ENCODE results near the gene TCFL5.

GRCh38 chr20:62885046-62885895 is 23.6 kb upstream of the TCFL5 start:
- TF ChIP-seq POLR2A (IDR thresholded peaks at IDR 0.05; ENCODE audit: low read depth): no peak
- TF ChIP-seq, protein P1, sequence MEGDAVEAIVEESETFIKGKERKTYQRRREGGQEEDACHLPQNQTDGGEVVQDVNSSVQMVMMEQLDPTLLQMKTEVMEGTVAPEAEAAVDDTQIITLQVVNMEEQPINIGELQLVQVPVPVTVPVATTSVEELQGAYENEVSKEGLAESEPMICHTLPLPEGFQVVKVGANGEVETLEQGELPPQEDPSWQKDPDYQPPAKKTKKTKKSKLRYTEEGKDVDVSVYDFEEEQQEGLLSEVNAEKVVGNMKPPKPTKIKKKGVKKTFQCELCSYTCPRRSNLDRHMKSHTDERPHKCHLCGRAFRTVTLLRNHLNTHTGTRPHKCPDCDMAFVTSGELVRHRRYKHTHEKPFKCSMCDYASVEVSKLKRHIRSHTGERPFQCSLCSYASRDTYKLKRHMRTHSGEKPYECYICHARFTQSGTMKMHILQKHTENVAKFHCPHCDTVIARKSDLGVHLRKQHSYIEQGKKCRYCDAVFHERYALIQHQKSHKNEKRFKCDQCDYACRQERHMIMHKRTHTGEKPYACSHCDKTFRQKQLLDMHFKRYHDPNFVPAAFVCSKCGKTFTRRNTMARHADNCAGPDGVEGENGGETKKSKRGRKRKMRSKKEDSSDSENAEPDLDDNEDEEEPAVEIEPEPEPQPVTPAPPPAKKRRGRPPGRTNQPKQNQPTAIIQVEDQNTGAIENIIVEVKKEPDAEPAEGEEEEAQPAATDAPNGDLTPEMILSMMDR (IDR thresholded peaks at IDR 0.05): no peak
- TF ChIP-seq EP300 (IDR thresholded peaks at IDR 0.05): no peak
